GM13976 (cell line): Measurements from ENCODE around the gene ABCD1.

ENCODE experiments used
- DNase-seq: peaks from one replicate; pipeline ENCODE4 v3.0.0; 2012; ENCODE audit warnings: low spot score
- CTCF ChIP-seq: IDR thresholded peaks from 2 replicates; pipeline ENCODE4 v1.5.1; 2012; ENCODE audit warnings: borderline replicate concordance, mild to moderate bottlenecking; ENCODE audit not compliant: insufficient read depth; ENCODE audit errors: extremely low read depth, missing control alignments, control extremely low read depth
- in situ Hi-C: fragments of 300-500 bp; cut with MboI; formaldehyde crosslinking; loops from one replicate; pipeline ENCODE4 v1.12.0; 2022; ENCODE audit warnings: low sequenced_read_pairs, mixed read lengths, inconsistent platforms; ENCODE audit not compliant: unreplicated experiment

The ABCD1 gene

GRCh38 chrX:153773741-153774575 is 49.3 kb downstream of the ABCD1 start:
- DNase-seq, result no peak
- in situ Hi-C loops, result no loop called here
- no peak for TF ChIP-seq CTCF

DNA sequence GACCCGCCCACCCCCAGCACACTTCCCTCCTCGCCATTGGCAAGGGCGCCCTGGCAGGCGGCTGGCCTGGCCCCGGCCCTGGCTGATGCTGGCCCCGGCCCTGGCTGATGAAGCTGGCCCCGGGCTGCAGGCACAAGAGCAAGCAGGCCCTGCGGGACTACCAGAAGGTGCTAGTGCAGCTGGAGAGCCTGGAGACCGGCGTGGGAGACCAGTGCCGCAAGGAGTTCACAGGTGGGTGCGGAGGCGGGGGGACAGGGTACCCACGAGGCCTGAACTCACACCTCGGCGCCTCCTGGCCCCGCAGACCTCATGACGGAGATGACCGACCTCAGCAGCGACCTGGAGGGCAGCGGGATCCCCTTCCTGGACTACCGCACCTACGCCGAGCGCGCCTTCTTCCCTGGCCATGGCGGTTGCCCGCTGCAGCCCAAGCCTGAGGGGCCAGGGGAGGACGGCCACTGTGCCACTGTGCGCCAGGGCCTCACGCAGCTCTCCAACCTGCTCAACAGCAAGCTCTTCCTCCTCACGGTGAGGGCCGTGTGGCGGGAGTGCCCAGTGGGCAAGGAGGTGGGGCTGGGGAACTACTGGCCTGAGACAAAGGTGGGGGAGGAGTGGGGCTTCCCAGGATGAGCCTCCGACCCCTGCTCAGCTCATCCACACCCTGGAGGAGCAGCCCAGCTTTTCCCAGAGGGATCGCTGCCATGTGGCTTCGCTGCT is 50.1 kb downstream of the ABCD1 start:
- TF ChIP-seq CTCF, result no peak
- in situ Hi-C loops, result no loop called here
- DNase-seq, result no peak

GRCh38 chrX:153775293-153776119 is 50.9 kb downstream of the ABCD1 start:
- in situ Hi-C loops, result no loop called here
- no peak for DNase-seq
- no peak for TF ChIP-seq CTCF

- no peak for DNase-seq
Observed at GRCh38 chrX:153776120-153776599, 51.5 kb downstream of the ABCD1 start.

DNA sequence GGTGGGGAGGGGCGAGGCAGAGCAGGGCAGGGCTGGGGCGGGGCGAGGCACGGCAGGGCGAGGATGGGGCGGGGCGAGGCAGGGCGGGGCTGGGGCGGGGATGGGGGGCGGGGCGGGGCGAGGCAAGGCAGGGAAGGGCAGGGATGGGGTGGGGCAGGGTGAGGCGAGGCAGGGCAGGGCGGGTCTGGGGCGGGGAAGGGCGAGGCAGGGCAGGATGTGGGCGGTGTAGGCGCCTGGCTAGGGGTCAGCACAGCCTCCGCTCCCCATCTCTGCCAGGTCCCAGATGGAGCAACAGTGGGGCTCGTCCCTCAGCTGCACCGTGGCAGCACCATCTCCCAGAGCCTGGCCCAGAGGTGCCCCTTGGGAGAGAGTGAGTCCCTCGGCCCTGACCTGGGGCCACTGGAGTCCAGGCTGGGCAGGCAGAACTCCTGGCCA is 52.0 kb downstream of the ABCD1 start:
- TF ChIP-seq CTCF, result no peak
- DNase-seq, result no peak
- in situ Hi-C loops, result no loop called here

More at GRCh38 chrX:153776120-153776599, 51.5 kb downstream of the ABCD1 start:
- in situ Hi-C loops, result no loop called here
- TF ChIP-seq CTCF, result no peak

DNA sequence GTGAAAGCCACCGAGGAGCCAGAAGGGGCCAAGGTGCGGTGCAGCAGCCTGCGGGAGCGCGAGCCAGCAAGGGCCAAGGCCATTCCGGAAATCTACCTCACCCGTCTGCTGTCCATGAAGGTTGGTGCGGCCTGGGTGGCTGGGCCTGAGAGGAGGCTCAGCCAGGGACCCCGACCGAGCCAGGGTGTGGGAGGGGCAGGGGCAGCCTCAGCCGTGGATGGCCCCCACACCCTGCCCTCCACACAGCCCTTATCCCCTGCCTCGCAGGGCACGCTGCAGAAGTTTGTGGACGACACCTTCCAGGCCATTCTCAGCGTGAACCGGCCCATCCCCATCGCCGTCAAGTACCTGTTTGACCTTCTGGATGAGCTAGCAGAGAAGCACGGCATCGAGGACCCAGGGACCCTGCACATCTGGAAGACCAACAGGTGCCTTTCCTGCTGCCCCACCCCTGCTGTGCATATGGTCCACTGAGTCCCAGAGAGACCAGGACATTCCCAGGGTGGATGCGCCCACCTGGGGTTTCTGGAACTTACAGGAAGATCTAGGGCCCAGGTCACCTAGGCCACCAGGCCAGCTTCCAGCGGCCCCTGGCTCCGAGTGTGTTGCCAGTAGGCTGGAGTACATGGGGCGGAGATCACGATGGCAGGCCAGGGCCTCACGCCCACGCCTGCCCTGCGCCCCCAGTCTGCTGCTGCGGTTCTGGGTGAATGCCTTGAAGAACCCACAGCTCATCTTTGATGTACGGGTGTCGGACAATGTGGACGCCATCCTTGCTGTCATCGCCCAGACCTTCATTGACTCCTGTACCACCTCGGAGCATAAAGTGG is 52.8 kb downstream of the ABCD1 start:
- TF ChIP-seq CTCF, result no peak
- in situ Hi-C loops, result no loop called here
- no peak for DNase-seq
